ENCODE data around the gene DUSP16.

- TF ChIP-seq CTCF (IDR thresholded peaks at IDR 0.05; ENCODE audit: low read length), result no peak
- no peak for TF ChIP-seq EZH2phosphoT487 (IDR thresholded peaks at IDR 0.05; ENCODE audit: low read length)
- TF ChIP-seq EZH2 (optimal IDR thresholded peaks at IDR 0.05; ENCODE audit: low read depth, low read length), result no peak
Measured at GRCh38 chr12:12469386-12469785, 93.3 kb downstream of the DUSP16 start.

All from MM.1S (cell line).